Panc1 (cell line): Measurements from ENCODE around the gene DUOX1. TPM values are rescaled to one million over a fixed set of nuclear protein-coding genes. Genes with fewer than 3 reads are reported as not detected.

ENCODE experiments used
- ATAC-seq: fragments of 200-7000 bp; cut with Tn5 transposase; 2 replicates; pipeline ENCODE4 v1.9.1; 2020; ENCODE audit warnings: mild to moderate bottlenecking, moderate library complexity
- BruUV-seq: library from RNA; stranded (reverse); fragments of 400-500 nt; replicated peaks from 2 replicates; lab custom pipeline; 2021; lab: Mats Ljungman, UMichigan
- CTCF ChIA-PET: fragments of 300-600 bp; sonication (Branson Sonifier 250); formaldehyde crosslinking; loops from one replicate; lab custom pipeline; 2022; ENCODE audit warnings: antibody characterized with exemption; lab: Charles Lee
- POLR2A ChIA-PET: fragments of 300-600 bp; sonication (Branson Sonifier 250); formaldehyde crosslinking; loops from one replicate; lab custom pipeline; 2022; ENCODE audit warnings: antibody characterized with exemption; lab: Charles Lee
- DNase-seq: peaks from one replicate; pipeline ENCODE4 v3.0.0-alpha.2; 2010; ENCODE audit warnings: low read depth, low spot score
- H3K27ac ChIP-seq: 2 replicates; pipeline ENCODE4 v1.5.1; 2011; ENCODE audit warnings: mild to moderate bottlenecking, low read length, inconsistent platforms
- H3K27me3 ChIP-seq: fragments of 200-500 bp; sonication (Bioruptor generic); 2 replicates; pipeline ENCODE4 v1.6.0; 2014; ENCODE audit warnings: low read length, inconsistent platforms; ENCODE audit not compliant: control insufficient read depth, insufficient read depth
- H3K36me3 ChIP-seq: fragments of 200-500 bp; sonication (Bioruptor generic); 2 replicates; pipeline ENCODE4 v1.5.1; 2014; ENCODE audit warnings: inconsistent platforms, mild to moderate bottlenecking, low read length, moderate library complexity; ENCODE audit not compliant: control insufficient read depth, insufficient read depth
- H3K4me1 ChIP-seq: 2 replicates; pipeline ENCODE4 v1.5.1; 2011; ENCODE audit warnings: inconsistent platforms, mild to moderate bottlenecking, low read length, moderate library complexity; ENCODE audit not compliant: control insufficient read depth, insufficient read depth
- H3K4me3 ChIP-seq, 2 experiments: 2 replicates each; pipeline ENCODE4 v1.5.1; 2011 to 2012; ENCODE audit warnings: low read depth in 2 of 2, low read length in 2 of 2, mild to moderate bottlenecking in 2 of 2, inconsistent platforms in 1 of 2, moderate library complexity in 1 of 2
- H3K9me3 ChIP-seq: fragments of 200-500 bp; sonication (Bioruptor generic); 2 replicates; pipeline ENCODE4 v1.5.1; 2014; ENCODE audit warnings: low read depth, mild to moderate bottlenecking, inconsistent platforms, low read length, moderate library complexity; ENCODE audit not compliant: control insufficient read depth, insufficient read depth
- CTCF ChIP-seq: fragments of 450-650 bp; IDR thresholded peaks from 2 replicates; pipeline ENCODE4 v1.5.1; 2017; ENCODE audit warnings: mild to moderate bottlenecking
- POLR2AphosphoS5 ChIP-seq: IDR thresholded peaks from 2 replicates; pipeline ENCODE4 v1.6.1; 2012; ENCODE audit warnings: mild to moderate bottlenecking, low read depth, low read length, moderate library complexity
- REST ChIP-seq, 2 experiments: IDR thresholded peaks; 2 replicates each; pipeline ENCODE4 v1.6.1; 2011 to 2012; ENCODE audit warnings: low read depth in 2 of 2, control low read depth in 1 of 2, low read length in 1 of 2, mild to moderate bottlenecking in 1 of 2, moderate library complexity in 1 of 2; ENCODE audit not compliant: insufficient read depth in 1 of 2
- SIN3A ChIP-seq: IDR thresholded peaks from 2 replicates; pipeline ENCODE4 v1.6.1; 2012; ENCODE audit warnings: low read depth, mild to moderate bottlenecking, low read length, moderate library complexity, borderline replicate concordance; ENCODE audit not compliant: insufficient read depth
- TCF7L2 ChIP-seq: IDR thresholded peaks from 2 replicates; pipeline ENCODE4 v1.6.1; 2011; ENCODE audit warnings: mild to moderate bottlenecking, low read depth, low read length, inconsistent platforms
- in situ Hi-C: cut with HindIII; loops from 2 replicates; pipeline ENCODE4 v1.10.0; 2016; ENCODE audit warnings: low sequenced_read_pairs, low pct_unique_long_range_greater_than_20kb
- intact Hi-C: fragments of 100-400 bp; cut with micrococcal nuclease; formaldehyde crosslinking; loops from one replicate; pipeline ENCODE4 v1.10.0; 2022; ENCODE audit not compliant: unreplicated experiment
- total RNA-seq: library from RNA; stranded (reverse); gene quantifications from one replicate; pipeline ENCODE4 v1.2.1, GENCODE V29; 2021; ENCODE audit not compliant: unreplicated experiment

The DUOX1 gene
- total RNA-seq, 1 experiment from 2014 or later, result 0.31 TPM

GRCh38 chr15:45121020-45121419, 8.8 kb upstream of the DUOX1 start:
- intact Hi-C loops (no loop called here), in situ Hi-C loops (no loop called here)
- no peak overlapping the region for H3K4me3 ChIP-seq
- no peak for DNase-seq
- CTCF ChIA-PET, result interaction anchor here (0.6 kb wide), 1 partner anchor 15 kb away, joined by 5 read pairs; no protein-coding TSS in a partner anchor
- POLR2A ChIA-PET, result no interaction called here
- ATAC-seq, result no peak
- H3K9me3 ChIP-seq, result no peaks in the 10 kb centered on the region
- no peaks in the 10 kb centered on the region for H3K36me3 ChIP-seq
- peaks cover 3% of the 10 kb centered on the region for H3K27me3 ChIP-seq
- BruUV-seq, result no TSS peak
- TF ChIP-seq TCF7L2 (no peak), SIN3A (no peak), REST (IDR thresholded peaks at IDR 0.05; ENCODE audit: insufficient read depth in 1 of 2, low read depth in 2 of 2, low read length in 1 of 2) (no peak), CTCF (no peak), POLR2AphosphoS5 (no peak)
- no peaks in the 10 kb centered on the region for H3K4me1 ChIP-seq
- no peak overlapping the region for H3K27ac ChIP-seq

GRCh38 chr15:45121706-45122417, 7.9 kb upstream of the DUOX1 start:
- no peaks in the 10 kb centered on the region for H3K36me3 ChIP-seq
- CTCF ChIA-PET, result no interaction called here
- no peaks in the 10 kb centered on the region for H3K4me1 ChIP-seq
- no peak overlapping the region for H3K27ac ChIP-seq
- in situ Hi-C loops (no loop called here), intact Hi-C loops (no loop called here)
- POLR2A ChIA-PET, result interaction anchor here (0.6 kb wide), 1 partner anchor 46 kb away, joined by 3 read pairs; no protein-coding TSS in a partner anchor
- no peak for TF ChIP-seq POLR2AphosphoS5
- no peak for TF ChIP-seq CTCF
- no peak for TF ChIP-seq SIN3A
- no peak for TF ChIP-seq TCF7L2
- TF ChIP-seq REST (IDR thresholded peaks at IDR 0.05; ENCODE audit: insufficient read depth in 1 of 2, low read depth in 2 of 2, low read length in 1 of 2), result no peak
- H3K9me3 ChIP-seq, result no peaks in the 10 kb centered on the region
- BruUV-seq, result no TSS peak
- ATAC-seq (no peak), DNase-seq (peak; percentile 18)
- H3K4me3 ChIP-seq, result no peak overlapping the region
- H3K27me3 ChIP-seq, result peaks cover 5% of the 10 kb centered on the region
